H1 (cell line): ENCODE results near the gene ADGRL2. TPM values are rescaled to one million over a fixed set of nuclear protein-coding genes. Genes with fewer than 3 reads are reported as not detected.

Source experiments
- ASH2L ChIP-seq: fragments of 200-600, 300-600 bp; sonication (generic); IDR thresholded peaks from one replicate; pipeline ENCODE4 v1.7.1; 2017; ENCODE audit warnings: low read length
- CREB1 ChIP-seq: IDR thresholded peaks from 2 replicates; pipeline ENCODE4 v1.6.1; 2012; ENCODE audit warnings: inconsistent platforms
- SP1 ChIP-seq: IDR thresholded peaks from 2 replicates; pipeline ENCODE4 v1.6.1; 2011; ENCODE audit warnings: low read depth, low read length
- polyA plus RNA-seq, 7 experiments: library from polyadenylated mRNA; depleted of rRNA in 3 of 7; stranded (reverse) in 5 of 7; unstranded in 2 of 7; fragments of >200 nt in 5 of 7; fragments of 200-250 nt in 2 of 7; gene quantifications; 1 replicate in 5 of 7; 2 replicates in 1 of 7; 4 replicates in 1 of 7; pipeline versions ENCODE4 v1.2.1 to v1.2.3, GENCODE V29; 2011 to 2013; ENCODE audit warnings: missing spikeins in 2 of 7, mixed read lengths in 2 of 7
- total RNA-seq: library from RNA; stranded (reverse); fragmentation: NEBNext Ultra II Directional; extraction: Animal tissue kit (Norgen Biotek cat#: 25700); gene quantifications from 2 replicates; pipeline ENCODE4 v1.2.1, GENCODE V29; 2021

ADGRL2 gene
- total and polyA plus RNA-seq, 2 of the 8 experiments (the other 6 are each of a cell fraction or from before 2014, with no cell fraction given), result 113 to 124 TPM

- TF ChIP-seq CREB1, result no peak
- TF ChIP-seq ASH2L, result no peak
- TF ChIP-seq SP1, result no peak
Measured at GRCh38 chr1:82019508-82019907, 218.8 kb downstream of the ADGRL2 start (continued).
